ENCODE measurements around the gene SELENON. TPM values are rescaled to one million over a fixed set of nuclear protein-coding genes. Genes with fewer than 3 reads are reported as not detected.
"Not testable (repeated sequence)": the region's sequence is repeated elsewhere in the genome, so short reads cannot be mapped to it uniquely, and the experiment has no call there.

SELENON gene
- total and polyA plus RNA-seq, 2 of the 4 experiments (the other 2 are of a cell fraction) = 9.1 to 114 TPM

DNA sequence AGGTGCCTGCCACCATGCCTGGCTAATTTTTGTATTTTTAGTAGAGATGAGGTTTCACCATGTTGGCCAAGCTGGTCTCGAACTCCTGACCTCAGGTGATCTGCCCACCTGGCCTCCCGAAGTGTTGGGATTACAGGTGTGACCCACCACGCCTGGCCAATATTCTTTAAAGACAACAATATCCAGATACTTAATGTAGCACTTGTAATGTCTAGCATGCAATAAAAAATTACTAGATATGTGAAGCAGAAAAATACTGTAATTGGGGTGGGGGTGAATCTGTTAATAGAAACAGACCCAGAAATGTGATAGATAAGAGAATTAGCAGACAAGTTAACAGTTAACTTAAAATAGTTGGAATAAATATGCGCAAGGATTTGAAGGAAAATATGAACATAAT is 39.8 kb downstream of the SELENON start:
- no CpG with 5 or more reads among the region's 4 CpGs for WGBS, 2 experiments (ENCODE audit: extremely low coverage in 2 of 2, insufficient read length in 1 of 2)
- H3K18ac ChIP-seq (ENCODE audit: low read depth, low read length); H2BK5ac ChIP-seq (ENCODE audit: low read depth, low read length, poor library complexity, severe bottlenecking); ATAC-seq (ENCODE audit: low read depth); H2BK120ac ChIP-seq (ENCODE audit: low read depth, low read length); H3K9me1 ChIP-seq (ENCODE audit: insufficient read depth, low read length); H4K5ac ChIP-seq (ENCODE audit: low read depth, low read length); H3K4me3 ChIP-seq (ENCODE audit: insufficient read depth, low read depth, low read length); BruUV-seq (replicated peaks); H3K56ac ChIP-seq (ENCODE audit: extremely low read depth, insufficient read depth, low read length); H2AK5ac ChIP-seq (ENCODE audit: low read depth, low read length); H3K4me2 ChIP-seq (ENCODE audit: low read depth, low read length); CTCF ChIA-PET; H3K79me1 ChIP-seq (ENCODE audit: low read depth in 1 of 2, low read length in 2 of 2); DNase-seq; intact Hi-C loops (cut with micrococcal nuclease); H3K14ac ChIP-seq (replicated peaks; ENCODE audit: low read depth, low read length); H4K91ac ChIP-seq (ENCODE audit: insufficient read depth, low read depth, low read length); H2AK9ac ChIP-seq (replicated peaks; ENCODE audit: low read depth, low read length, poor library complexity); H3K4me1 ChIP-seq (ENCODE audit: control insufficient read depth, insufficient read depth, low read length); H3K9ac ChIP-seq (ENCODE audit: low read depth, low read length); in situ Hi-C loops (cut with MboI; ENCODE audit: low sequenced_read_pairs); dilution Hi-C loops (cut with HindIII; ENCODE audit: low sequenced_read_pairs, unreplicated experiment); H4K8ac ChIP-seq (ENCODE audit: low read depth in 2 of 2, low read length in 2 of 2); H2AFZ ChIP-seq (replicated peaks; ENCODE audit: low read length, poor library complexity); H2BK15ac ChIP-seq (ENCODE audit: low read depth, low read length); H3K27ac ChIP-seq (ENCODE audit: insufficient read depth, low read length); H3K4ac ChIP-seq (ENCODE audit: low read depth, low read length); H3K9me3 ChIP-seq (ENCODE audit: control insufficient read depth, insufficient read depth, low read length); H3K23ac ChIP-seq (ENCODE audit: low read depth, low read length); H3K27me3 ChIP-seq (ENCODE audit: control insufficient read depth, insufficient read depth, low read length); H3K36me3 ChIP-seq (ENCODE audit: control insufficient read depth, insufficient read depth, low read length); H2BK20ac ChIP-seq (ENCODE audit: low read depth, low read length); H4K20me1 ChIP-seq (ENCODE audit: insufficient read depth, low read length); POLR2A ChIA-PET (ENCODE audit: unreplicated experiment): not testable (repeated sequence)
